Measurements from ENCODE around the gene ARRB1. TPM values are rescaled to one million over a fixed set of nuclear protein-coding genes. Genes with fewer than 3 reads are reported as not detected.

The ARRB1 gene
- total and polyA plus RNA-seq, 4 donors = 3.3 to 21.2 (median 12.5) TPM

DNA sequence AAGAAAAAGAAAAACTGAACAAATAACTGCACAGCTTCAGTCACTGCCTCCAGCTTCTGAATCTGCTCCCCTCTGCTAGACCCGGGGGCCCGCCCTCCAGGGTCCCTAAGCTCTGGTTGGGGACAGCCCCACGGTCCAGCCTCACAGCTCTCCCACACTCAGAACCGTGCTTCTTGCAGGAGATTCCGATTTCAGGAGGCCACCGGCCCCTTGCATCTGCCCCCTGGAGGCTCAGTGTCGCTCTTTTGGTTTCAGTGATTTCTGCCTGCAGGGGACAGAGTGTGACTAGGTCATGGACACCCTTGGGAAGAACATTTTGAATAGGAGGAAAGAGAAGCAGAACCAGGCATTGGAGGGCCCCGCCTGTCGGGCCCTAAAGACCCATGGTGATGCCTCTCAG is 24.7 kb upstream of the ARRB1 start:
- Histone ChIP-seq H3K36me3 (ENCODE audit: control insufficient read depth in 4 of 4, insufficient read depth in 3 of 4, low read depth in 1 of 4, low read length in 3 of 4) (no peaks in the 10 kb centered on the region), H3K4me1 (ENCODE audit: control insufficient read depth in 4 of 4, insufficient read depth in 4 of 4, low read length in 3 of 4) (peaks cover 0 to 14% (median 8%) of the 10 kb centered on the region in 4 donors), H3K27ac (ENCODE audit: low read depth in 1 of 2, low read length in 2 of 2) (no peak overlapping the region), H3K27me3 (ENCODE audit: control insufficient read depth in 4 of 4, insufficient read depth in 4 of 4, low read length in 3 of 4) (no peaks in the 10 kb centered on the region), H3K9me3 (ENCODE audit: control insufficient read depth in 4 of 4, low read length in 3 of 4) (no peaks in the 10 kb centered on the region), H3K4me3 (ENCODE audit: low read depth in 1 of 3, low read length in 3 of 3) (no peak overlapping the region), H3K9ac (ENCODE audit: low read depth in 1 of 2, low read length in 2 of 2) (no peak overlapping the region)
- WGBS = 87% methylated on average over 9 of the region's 9 CpGs
- peak in 1 of 2 donors; percentile 7 for TF ChIP-seq RAD21 (IDR thresholded peaks at IDR 0.05)
- TF ChIP-seq, protein P1, sequence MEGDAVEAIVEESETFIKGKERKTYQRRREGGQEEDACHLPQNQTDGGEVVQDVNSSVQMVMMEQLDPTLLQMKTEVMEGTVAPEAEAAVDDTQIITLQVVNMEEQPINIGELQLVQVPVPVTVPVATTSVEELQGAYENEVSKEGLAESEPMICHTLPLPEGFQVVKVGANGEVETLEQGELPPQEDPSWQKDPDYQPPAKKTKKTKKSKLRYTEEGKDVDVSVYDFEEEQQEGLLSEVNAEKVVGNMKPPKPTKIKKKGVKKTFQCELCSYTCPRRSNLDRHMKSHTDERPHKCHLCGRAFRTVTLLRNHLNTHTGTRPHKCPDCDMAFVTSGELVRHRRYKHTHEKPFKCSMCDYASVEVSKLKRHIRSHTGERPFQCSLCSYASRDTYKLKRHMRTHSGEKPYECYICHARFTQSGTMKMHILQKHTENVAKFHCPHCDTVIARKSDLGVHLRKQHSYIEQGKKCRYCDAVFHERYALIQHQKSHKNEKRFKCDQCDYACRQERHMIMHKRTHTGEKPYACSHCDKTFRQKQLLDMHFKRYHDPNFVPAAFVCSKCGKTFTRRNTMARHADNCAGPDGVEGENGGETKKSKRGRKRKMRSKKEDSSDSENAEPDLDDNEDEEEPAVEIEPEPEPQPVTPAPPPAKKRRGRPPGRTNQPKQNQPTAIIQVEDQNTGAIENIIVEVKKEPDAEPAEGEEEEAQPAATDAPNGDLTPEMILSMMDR (IDR thresholded peaks at IDR 0.05; ENCODE audit: low read depth, low read length, missing input control) = no peak
- no peak for DNase-seq (ENCODE audit: low spot score)

GRCh38 chr11:75375626-75376025 is 24.2 kb upstream of the ARRB1 start:
- H3K9me3 ChIP-seq (ENCODE audit: control insufficient read depth in 4 of 4, low read length in 3 of 4) = no peaks in the 10 kb centered on the region
- TF ChIP-seq EGR1 (IDR thresholded peaks at IDR 0.05; ENCODE audit: low read depth in 2 of 2) = no peak
- no peak for TF ChIP-seq YY1 (IDR thresholded peaks at IDR 0.05)
- TF ChIP-seq, protein P2, sequence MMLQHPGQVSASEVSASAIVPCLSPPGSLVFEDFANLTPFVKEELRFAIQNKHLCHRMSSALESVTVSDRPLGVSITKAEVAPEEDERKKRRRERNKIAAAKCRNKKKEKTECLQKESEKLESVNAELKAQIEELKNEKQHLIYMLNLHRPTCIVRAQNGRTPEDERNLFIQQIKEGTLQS (IDR thresholded peaks at IDR 0.05) = no peak
- TF ChIP-seq HNF4G (IDR thresholded peaks at IDR 0.05) = no peak
- TF ChIP-seq HNF4A (conservative IDR thresholded peaks at IDR 0.05) = no peak
- TF ChIP-seq, protein P1 (IDR thresholded peaks at IDR 0.05; ENCODE audit: low read depth, low read length, missing input control) = no peak
- TF ChIP-seq RXRA (IDR thresholded peaks at IDR 0.05) = no peak
- no peak for TF ChIP-seq FOXA2 (IDR thresholded peaks at IDR 0.05)
- TF ChIP-seq JUND (IDR thresholded peaks at IDR 0.05) = no peak
- TF ChIP-seq SP1 (IDR thresholded peaks at IDR 0.05) = no peak
- no peak for TF ChIP-seq TAF1 (conservative IDR thresholded peaks at IDR 0.05)
- TF ChIP-seq FOXA1 (IDR thresholded peaks at IDR 0.05) = no peak
- TF ChIP-seq, protein P3, sequence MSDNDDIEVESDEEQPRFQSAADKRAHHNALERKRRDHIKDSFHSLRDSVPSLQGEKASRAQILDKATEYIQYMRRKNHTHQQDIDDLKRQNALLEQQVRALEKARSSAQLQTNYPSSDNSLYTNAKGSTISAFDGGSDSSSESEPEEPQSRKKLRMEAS (IDR thresholded peaks at IDR 0.05) = no peak
- no peak for TF ChIP-seq GABPA (IDR thresholded peaks at IDR 0.05 in 1 of 2, conservative IDR thresholded peaks at IDR 0.05 in 1 of 2)
- no peak for TF ChIP-seq RAD21 (IDR thresholded peaks at IDR 0.05)
- TF ChIP-seq REST (IDR thresholded peaks at IDR 0.05) = no peak
- TF ChIP-seq, protein P4, sequence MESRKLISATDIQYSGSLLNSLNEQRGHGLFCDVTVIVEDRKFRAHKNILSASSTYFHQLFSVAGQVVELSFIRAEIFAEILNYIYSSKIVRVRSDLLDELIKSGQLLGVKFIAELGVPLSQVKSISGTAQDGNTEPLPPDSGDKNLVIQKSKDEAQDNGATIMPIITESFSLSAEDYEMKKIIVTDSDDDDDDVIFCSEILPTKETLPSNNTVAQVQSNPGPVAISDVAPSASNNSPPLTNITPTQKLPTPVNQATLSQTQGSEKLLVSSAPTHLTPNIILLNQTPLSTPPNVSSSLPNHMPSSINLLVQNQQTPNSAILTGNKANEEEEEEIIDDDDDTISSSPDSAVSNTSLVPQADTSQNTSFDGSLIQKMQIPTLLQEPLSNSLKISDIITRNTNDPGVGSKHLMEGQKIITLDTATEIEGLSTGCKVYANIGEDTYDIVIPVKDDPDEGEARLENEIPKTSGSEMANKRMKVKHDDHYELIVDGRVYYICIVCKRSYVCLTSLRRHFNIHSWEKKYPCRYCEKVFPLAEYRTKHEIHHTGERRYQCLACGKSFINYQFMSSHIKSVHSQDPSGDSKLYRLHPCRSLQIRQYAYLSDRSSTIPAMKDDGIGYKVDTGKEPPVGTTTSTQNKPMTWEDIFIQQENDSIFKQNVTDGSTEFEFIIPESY (IDR thresholded peaks at IDR 0.05) = no peak
- H3K4me3 ChIP-seq (ENCODE audit: low read depth in 1 of 3, low read length in 3 of 3) = no peak overlapping the region
- no peak for DNase-seq (ENCODE audit: low spot score)
- peaks cover 0 to 14% (median 8%) of the 10 kb centered on the region in 4 donors for H3K4me1 ChIP-seq (ENCODE audit: control insufficient read depth in 4 of 4, insufficient read depth in 4 of 4, low read length in 3 of 4)
- H3K27me3 ChIP-seq (ENCODE audit: control insufficient read depth in 4 of 4, insufficient read depth in 4 of 4, low read length in 3 of 4) = no peaks in the 10 kb centered on the region
- H3K36me3 ChIP-seq (ENCODE audit: control insufficient read depth in 4 of 4, insufficient read depth in 3 of 4, low read depth in 1 of 4, low read length in 3 of 4) = no peaks in the 10 kb centered on the region
- no peak overlapping the region for H3K27ac ChIP-seq (ENCODE audit: low read depth in 1 of 2, low read length in 2 of 2)
- WGBS = 90% methylated on average over 8 of the region's 8 CpGs
- H3K9ac ChIP-seq (ENCODE audit: low read depth in 1 of 2, low read length in 2 of 2) = no peak overlapping the region
